Measurements from ENCODE around the gene FRY.

FRY gene

GRCh38 chr13:32175943-32176342 is 144.4 kb downstream of the FRY start:
- TF ChIP-seq CTCF (IDR thresholded peaks at IDR 0.05; ENCODE audit: control extremely low read depth, extremely low read depth, low read depth, missing control alignments) = no peak
- CTCF ChIA-PET = interaction anchor here (1.5 to 5.4 kb wide), 3 partner anchors 10 to 27 kb away, joined by 4 to 28 read pairs (median 6); no protein-coding TSS in a partner anchor
- POLR2A ChIA-PET = no interaction called here

GRCh38 chr13:32176696-32177095 is 145.1 kb downstream of the FRY start:
- no peak for TF ChIP-seq CTCF (IDR thresholded peaks at IDR 0.05; ENCODE audit: control extremely low read depth, extremely low read depth, low read depth, missing control alignments)
- ChIA-PET POLR2A (no interaction called here), CTCF (interaction anchor here (1.0 to 5.4 kb wide), 5 partner anchors 10 to 29 kb away, joined by 3 to 28 read pairs (median 4); no protein-coding TSS in a partner anchor)
- no peak for DNase-seq (ENCODE audit: extremely low spot score)

More at GRCh38 chr13:32175943-32176342, 144.4 kb downstream of the FRY start:
- no peak for DNase-seq (ENCODE audit: extremely low spot score)

- TF ChIP-seq CTCF (IDR thresholded peaks at IDR 0.05; ENCODE audit: control extremely low read depth, extremely low read depth, low read depth, missing control alignments) = no peak
- ChIA-PET POLR2A (no interaction called here), CTCF (interaction anchor here (1.8 to 5.4 kb wide), 3 partner anchors 12 to 19 kb away, joined by 4 to 28 read pairs (median 5); no protein-coding TSS in a partner anchor)
- no peak for DNase-seq (ENCODE audit: extremely low spot score)
Observed at GRCh38 chr13:32178763-32179162, 147.2 kb downstream of the FRY start.

GRCh38 chr13:32179708-32180107 is 148.1 kb downstream of the FRY start:
- CTCF ChIA-PET = interaction anchor here (1.8 to 5.4 kb wide), 3 partner anchors 11 to 18 kb away, joined by 4 to 28 read pairs (median 5); no protein-coding TSS in a partner anchor
- POLR2A ChIA-PET = no interaction called here
- no peak for TF ChIP-seq CTCF (IDR thresholded peaks at IDR 0.05; ENCODE audit: control extremely low read depth, extremely low read depth, low read depth, missing control alignments)

GRCh38 chr13:32187651-32188050 is 156.1 kb downstream of the FRY start:
- no peak for DNase-seq (ENCODE audit: extremely low spot score)
- ChIA-PET CTCF (interaction anchor here (1.1 to 1.2 kb wide), 2 partner anchors 22 to 58 kb away, joined by 3 read pairs; no protein-coding TSS in a partner anchor), POLR2A (no interaction called here)
- no peak for TF ChIP-seq CTCF (IDR thresholded peaks at IDR 0.05; ENCODE audit: control extremely low read depth, extremely low read depth, low read depth, missing control alignments)

More at GRCh38 chr13:32179708-32180107, 148.1 kb downstream of the FRY start:
- DNase-seq (ENCODE audit: extremely low spot score) = no peak

- ChIA-PET CTCF (interaction anchor here (1.6 to 3.7 kb wide), 2 partner anchors 13 to 26 kb away, joined by 5 to 14 read pairs; no protein-coding TSS in a partner anchor), POLR2A (no interaction called here)
- DNase-seq (ENCODE audit: extremely low spot score) = no peak
- no peak for TF ChIP-seq CTCF (IDR thresholded peaks at IDR 0.05; ENCODE audit: control extremely low read depth, extremely low read depth, low read depth, missing control alignments)
Observed at GRCh38 chr13:32191452-32191998, 160.0 kb downstream of the FRY start.

Measured in GM10248 (cell line).